HepG2 (cell line): ENCODE measurements around the gene ZC3H7B. TPM values are rescaled to one million over a fixed set of nuclear protein-coding genes. Genes with fewer than 3 reads are reported as not detected.

Experiments
- CBFB ChIP-seq: sonication (generic); formaldehyde crosslinking; IDR thresholded peaks from 2 replicates; pipeline ENCODE4 v1.4.0; 2020; ENCODE audit warnings: missing genetic modification reagents
- CC2D1A ChIP-seq: sonication (generic); formaldehyde crosslinking; IDR thresholded peaks from 2 replicates; pipeline ENCODE4 v1.8.1; 2023; ENCODE audit warnings: mild to moderate bottlenecking, missing genetic modification reagents
- ETV6 ChIP-seq: sonication (generic); formaldehyde crosslinking; conservative IDR thresholded peaks from 2 replicates; pipeline ENCODE4 v1.4.0; 2020; ENCODE audit warnings: missing genetic modification reagents
- MXI1 ChIP-seq: IDR thresholded peaks from 3 replicates; pipeline ENCODE4 v1.6.1; 2012; ENCODE audit warnings: low read depth, low read length, inconsistent platforms, borderline replicate concordance
- RERE ChIP-seq: IDR thresholded peaks from 2 replicates; pipeline ENCODE4 v1.6.1; 2016; ENCODE audit warnings: low read depth, missing genetic modification reagents, missing compliant biosample characterization
- STAG1 ChIP-seq: sonication (generic); formaldehyde crosslinking; IDR thresholded peaks from 2 replicates; pipeline ENCODE4 v1.4.0; 2020; ENCODE audit warnings: missing genetic modification reagents
- ZGPAT ChIP-seq: IDR thresholded peaks from 2 replicates; pipeline ENCODE4 v1.6.1; 2016; ENCODE audit warnings: mild to moderate bottlenecking
- ZNF230 ChIP-seq: sonication (generic); formaldehyde crosslinking; IDR thresholded peaks from 2 replicates; pipeline ENCODE4 v1.4.0; 2020; ENCODE audit warnings: mild to moderate bottlenecking, missing genetic modification reagents
- ZNF605 ChIP-seq: sonication (generic); formaldehyde crosslinking; IDR thresholded peaks from 2 replicates; pipeline ENCODE4 v1.8.0; 2022; ENCODE audit warnings: mild to moderate bottlenecking, missing genetic modification reagents
- ZNF709 ChIP-seq: sonication (generic); formaldehyde crosslinking; IDR thresholded peaks from 2 replicates; pipeline ENCODE4 v1.5.0; 2020; ENCODE audit warnings: mild to moderate bottlenecking, missing genetic modification reagents
- ZNF713 ChIP-seq: sonication (generic); formaldehyde crosslinking; IDR thresholded peaks from 2 replicates; pipeline ENCODE4 v1.4.0; 2020; ENCODE audit warnings: mild to moderate bottlenecking, missing genetic modification reagents
- ZNF83 ChIP-seq: sonication (generic); formaldehyde crosslinking; IDR thresholded peaks from 2 replicates; pipeline ENCODE4 v1.4.0; 2020; ENCODE audit warnings: missing genetic modification reagents, mild to moderate bottlenecking, borderline replicate concordance
- ZSCAN30 ChIP-seq: sonication (generic); formaldehyde crosslinking; IDR thresholded peaks from 2 replicates; pipeline ENCODE4 v1.5.0; 2020; ENCODE audit warnings: mild to moderate bottlenecking, missing genetic modification reagents
- polyA plus RNA-seq, 8 experiments: library from polyadenylated mRNA; depleted of rRNA in 3 of 8; stranded (reverse) in 7 of 8; unstranded in 1 of 8; fragments of >200 nt; fragmentation: Illumina TruSeq in 4 of 8; extraction: Trizol in 4 of 8; gene quantifications; 2 replicates each; pipeline versions ENCODE4 v1.2.1 to v1.2.3, GENCODE V29; 2011 to 2016; ENCODE audit warnings: low read depth in 4 of 8, missing spikeins in 1 of 8, mixed read lengths in 1 of 8; ENCODE audit not compliant: insufficient read depth in 1 of 8
- total RNA-seq, 5 experiments: library from RNA; depleted of rRNA; stranded (reverse); fragments of >200 nt; fragmentation: Illumina TruSeq; extraction: Trizol; gene quantifications; 2 replicates each; pipeline ENCODE4 v1.2.3, GENCODE V29; 2016; ENCODE audit warnings: low read depth in 1 of 5
- TF ChIP-seq, protein P1 (sequence below): sonication (generic); formaldehyde crosslinking; IDR thresholded peaks from 2 replicates; pipeline ENCODE4 v1.4.0; 2020; ENCODE audit warnings: mild to moderate bottlenecking, missing genetic modification reagents

The ZC3H7B gene
- total and polyA plus RNA-seq, 2 of the 13 experiments (the other 11 are each of a cell fraction or from before 2014, with no cell fraction given) = 26.4 to 37.2 TPM

- TF ChIP-seq RERE (CRISPR knock-in tag) (no peak), ZGPAT (CRISPR knock-in tag) (peak; percentile 7), ZNF83 (CRISPR knock-in tag) (no peak), MXI1 (peak; percentile 37; the same call in 1 of the 3 replicates), ZNF709 (CRISPR knock-in tag) (0 out of 2 replicates have a peak, but pooled peaks have one; percentile 17), ZNF230 (CRISPR knock-in tag) (0 out of 2 replicates have a peak, but pooled peaks have one; percentile 4), ZNF713 (CRISPR knock-in tag) (no peak), STAG1 (CRISPR knock-in tag) (0 out of 2 replicates have a peak, but pooled peaks have one; percentile 1), CC2D1A (CRISPR knock-in tag) (no peak), ZNF605 (CRISPR knock-in tag) (no peak), CBFB (CRISPR knock-in tag) (no peak), ZSCAN30 (CRISPR knock-in tag) (no peak), ETV6 (no peak)
- TF ChIP-seq, protein P1, sequence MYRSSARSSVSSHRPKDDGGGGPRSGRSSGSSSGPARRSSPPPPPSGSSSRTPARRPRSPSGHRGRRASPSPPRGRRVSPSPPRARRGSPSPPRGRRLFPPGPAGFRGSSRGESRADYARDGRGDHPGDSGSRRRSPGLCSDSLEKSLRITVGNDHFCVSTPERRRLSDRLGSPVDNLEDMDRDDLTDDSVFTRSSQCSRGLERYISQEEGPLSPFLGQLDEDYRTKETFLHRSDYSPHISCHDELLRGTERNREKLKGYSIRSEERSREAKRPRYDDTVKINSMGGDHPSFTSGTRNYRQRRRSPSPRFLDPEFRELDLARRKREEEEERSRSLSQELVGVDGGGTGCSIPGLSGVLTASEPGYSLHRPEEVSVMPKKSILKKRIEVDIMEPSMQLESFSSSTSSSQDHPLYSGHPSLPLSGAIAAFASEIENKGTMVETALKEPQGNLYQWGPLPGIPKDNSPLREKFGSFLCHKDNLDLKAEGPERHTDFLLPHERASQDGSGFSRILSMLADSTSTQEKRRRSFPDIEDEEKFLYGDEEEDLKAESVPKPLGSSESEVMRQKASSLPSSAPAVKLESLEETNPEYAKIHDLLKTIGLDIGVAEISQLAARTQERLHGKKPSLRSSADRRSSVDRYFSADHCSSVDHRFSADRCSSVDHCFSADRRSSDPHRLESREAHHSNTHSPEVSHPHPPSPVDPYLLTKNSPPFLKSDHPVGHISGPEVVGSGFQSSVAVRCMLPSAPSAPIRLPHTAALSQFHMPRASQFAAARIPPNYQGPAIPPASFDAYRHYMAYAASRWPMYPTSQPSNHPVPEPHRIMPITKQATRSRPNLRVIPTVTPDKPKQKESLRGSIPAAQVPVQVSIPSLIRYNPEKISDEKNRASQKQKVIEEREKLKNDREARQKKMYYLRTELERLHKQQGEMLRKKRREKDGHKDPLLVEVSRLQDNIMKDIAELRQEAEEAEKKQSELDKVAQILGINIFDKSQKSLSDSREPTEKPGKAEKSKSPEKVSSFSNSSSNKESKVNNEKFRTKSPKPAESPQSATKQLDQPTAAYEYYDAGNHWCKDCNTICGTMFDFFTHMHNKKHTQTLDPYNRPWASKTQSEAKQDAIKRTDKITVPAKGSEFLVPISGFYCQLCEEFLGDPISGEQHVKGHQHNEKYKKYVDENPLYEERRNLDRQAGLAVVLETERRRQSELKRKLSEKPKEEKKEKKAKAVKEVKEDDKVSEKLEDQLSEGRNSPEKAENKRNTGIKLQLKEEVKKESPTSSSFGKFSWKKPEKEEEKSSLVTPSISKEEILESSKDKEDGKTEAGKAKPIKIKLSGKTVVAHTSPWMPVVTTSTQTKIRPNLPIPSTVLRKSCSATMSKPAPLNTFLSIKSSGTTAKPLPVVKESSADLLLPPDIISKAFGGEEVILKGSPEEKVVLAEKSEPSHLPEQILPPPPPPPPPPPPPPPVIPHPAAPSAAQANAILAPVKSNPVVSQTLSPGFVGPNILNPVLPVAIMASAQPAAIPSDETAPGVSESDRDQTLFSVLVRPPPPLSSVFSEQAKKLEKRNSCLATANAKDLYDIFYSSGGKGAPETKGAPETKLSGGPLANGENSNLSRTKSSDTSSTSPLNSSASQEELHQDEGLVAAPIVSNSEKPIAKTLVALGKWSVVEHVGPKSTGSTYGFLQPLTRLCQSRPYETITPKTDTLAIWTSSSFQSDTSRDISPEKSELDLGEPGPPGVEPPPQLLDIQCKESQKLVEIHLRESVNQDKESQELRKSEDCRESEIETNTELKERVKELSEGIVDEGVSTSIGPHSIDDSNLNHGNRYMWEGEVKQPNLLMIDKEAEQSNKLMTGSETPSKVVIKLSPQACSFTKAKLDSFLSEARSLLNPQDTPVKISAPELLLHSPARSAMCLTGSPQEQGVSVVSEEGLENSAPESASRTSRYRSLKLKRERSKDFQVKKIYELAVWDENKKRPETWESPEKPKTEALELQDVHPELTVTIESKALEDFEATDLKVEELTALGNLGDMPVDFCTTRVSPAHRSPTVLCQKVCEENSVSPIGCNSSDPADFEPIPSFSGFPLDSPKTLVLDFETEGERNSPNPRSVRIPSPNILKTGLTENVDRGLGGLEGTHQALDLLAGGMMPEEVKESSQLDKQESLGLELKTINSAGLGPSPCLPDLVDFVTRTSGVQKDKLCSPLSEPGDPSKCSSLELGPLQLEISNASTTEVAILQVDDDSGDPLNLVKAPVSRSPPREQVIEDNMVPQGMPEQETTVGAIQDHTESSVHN (CRISPR knock-in tag) = no peak
These were observed 15.9 kb upstream of the ZC3H7B start (continued) for GRCh38 chr22:41285441-41285819.
